Measurements from ENCODE around the gene GLIPR2.

DNA sequence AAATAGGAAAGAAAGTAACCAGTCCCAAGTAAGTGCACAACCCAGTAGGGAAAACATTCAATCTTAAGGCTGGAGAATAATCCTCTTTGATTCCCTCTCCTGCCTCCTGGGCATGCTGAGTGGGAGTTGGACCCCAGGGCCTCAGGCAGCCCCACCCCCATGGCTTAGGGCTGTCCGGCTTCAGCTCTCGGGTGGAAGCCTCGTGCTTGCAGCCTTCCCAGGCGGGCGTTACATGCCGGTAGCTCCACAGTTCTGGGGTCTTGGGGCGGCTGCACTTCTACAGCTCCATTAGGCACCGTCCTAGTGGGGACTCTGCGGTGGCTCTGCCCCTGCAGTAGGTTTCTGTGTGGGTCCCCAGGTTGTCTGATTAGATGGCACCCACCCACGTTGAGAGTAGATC, 10.1 kb downstream of the GLIPR2 start:
- TF ChIP-seq, protein P1, sequence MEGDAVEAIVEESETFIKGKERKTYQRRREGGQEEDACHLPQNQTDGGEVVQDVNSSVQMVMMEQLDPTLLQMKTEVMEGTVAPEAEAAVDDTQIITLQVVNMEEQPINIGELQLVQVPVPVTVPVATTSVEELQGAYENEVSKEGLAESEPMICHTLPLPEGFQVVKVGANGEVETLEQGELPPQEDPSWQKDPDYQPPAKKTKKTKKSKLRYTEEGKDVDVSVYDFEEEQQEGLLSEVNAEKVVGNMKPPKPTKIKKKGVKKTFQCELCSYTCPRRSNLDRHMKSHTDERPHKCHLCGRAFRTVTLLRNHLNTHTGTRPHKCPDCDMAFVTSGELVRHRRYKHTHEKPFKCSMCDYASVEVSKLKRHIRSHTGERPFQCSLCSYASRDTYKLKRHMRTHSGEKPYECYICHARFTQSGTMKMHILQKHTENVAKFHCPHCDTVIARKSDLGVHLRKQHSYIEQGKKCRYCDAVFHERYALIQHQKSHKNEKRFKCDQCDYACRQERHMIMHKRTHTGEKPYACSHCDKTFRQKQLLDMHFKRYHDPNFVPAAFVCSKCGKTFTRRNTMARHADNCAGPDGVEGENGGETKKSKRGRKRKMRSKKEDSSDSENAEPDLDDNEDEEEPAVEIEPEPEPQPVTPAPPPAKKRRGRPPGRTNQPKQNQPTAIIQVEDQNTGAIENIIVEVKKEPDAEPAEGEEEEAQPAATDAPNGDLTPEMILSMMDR (IDR thresholded peaks at IDR 0.05) = no peak
- TF ChIP-seq SMC3 (IDR thresholded peaks at IDR 0.05; ENCODE audit: low read depth, low read length) (no peak), EZH2phosphoT487 (IDR thresholded peaks at IDR 0.05; ENCODE audit: borderline replicate concordance, low read depth) (no peak), POLR2AphosphoS5 (IDR thresholded peaks at IDR 0.05; ENCODE audit: low read depth, low read length) (no peak), TEAD4 (IDR thresholded peaks at IDR 0.05; ENCODE audit: borderline replicate concordance, insufficient read depth) (no peak), RAD21 (IDR thresholded peaks at IDR 0.05; ENCODE audit: low read length) (no peak), MEF2A (IDR thresholded peaks at IDR 0.05; ENCODE audit: borderline replicate concordance, low read depth) (no peak)
- TF ChIP-seq, protein P2, sequence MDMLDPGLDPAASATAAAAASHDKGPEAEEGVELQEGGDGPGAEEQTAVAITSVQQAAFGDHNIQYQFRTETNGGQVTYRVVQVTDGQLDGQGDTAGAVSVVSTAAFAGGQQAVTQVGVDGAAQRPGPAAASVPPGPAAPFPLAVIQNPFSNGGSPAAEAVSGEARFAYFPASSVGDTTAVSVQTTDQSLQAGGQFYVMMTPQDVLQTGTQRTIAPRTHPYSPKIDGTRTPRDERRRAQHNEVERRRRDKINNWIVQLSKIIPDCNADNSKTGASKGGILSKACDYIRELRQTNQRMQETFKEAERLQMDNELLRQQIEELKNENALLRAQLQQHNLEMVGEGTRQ (IDR thresholded peaks at IDR 0.05; ENCODE audit: borderline replicate concordance, low read depth, low read length) = no peak
- TF ChIP-seq, protein P3, sequence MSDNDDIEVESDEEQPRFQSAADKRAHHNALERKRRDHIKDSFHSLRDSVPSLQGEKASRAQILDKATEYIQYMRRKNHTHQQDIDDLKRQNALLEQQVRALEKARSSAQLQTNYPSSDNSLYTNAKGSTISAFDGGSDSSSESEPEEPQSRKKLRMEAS (IDR thresholded peaks at IDR 0.05; ENCODE audit: low read depth) = no peak
- TF ChIP-seq, protein P4, sequence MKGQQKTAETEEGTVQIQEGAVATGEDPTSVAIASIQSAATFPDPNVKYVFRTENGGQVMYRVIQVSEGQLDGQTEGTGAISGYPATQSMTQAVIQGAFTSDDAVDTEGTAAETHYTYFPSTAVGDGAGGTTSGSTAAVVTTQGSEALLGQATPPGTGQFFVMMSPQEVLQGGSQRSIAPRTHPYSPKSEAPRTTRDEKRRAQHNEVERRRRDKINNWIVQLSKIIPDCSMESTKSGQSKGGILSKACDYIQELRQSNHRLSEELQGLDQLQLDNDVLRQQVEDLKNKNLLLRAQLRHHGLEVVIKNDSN (IDR thresholded peaks at IDR 0.05; ENCODE audit: borderline replicate concordance, low read depth) = no peak

All from SK-N-SH (cell line).